Suppressor macrophage treated with lipopolysaccharide for 1 hour (primary cell): ENCODE data around the gene MYO6.

Source experiments
- DNase-seq, 3 donors: peaks; one replicate each; pipeline ENCODE4 v3.0.0-alpha.2; 2020 to 2022

MYO6 gene

GRCh38 chr6:75830959-75831885 is 82.2 kb downstream of the MYO6 start:
- no peak for DNase-seq

- DNase-seq: no peak
Measured at GRCh38 chr6:75834447-75834846, 85.4 kb downstream of the MYO6 start.

DNA sequence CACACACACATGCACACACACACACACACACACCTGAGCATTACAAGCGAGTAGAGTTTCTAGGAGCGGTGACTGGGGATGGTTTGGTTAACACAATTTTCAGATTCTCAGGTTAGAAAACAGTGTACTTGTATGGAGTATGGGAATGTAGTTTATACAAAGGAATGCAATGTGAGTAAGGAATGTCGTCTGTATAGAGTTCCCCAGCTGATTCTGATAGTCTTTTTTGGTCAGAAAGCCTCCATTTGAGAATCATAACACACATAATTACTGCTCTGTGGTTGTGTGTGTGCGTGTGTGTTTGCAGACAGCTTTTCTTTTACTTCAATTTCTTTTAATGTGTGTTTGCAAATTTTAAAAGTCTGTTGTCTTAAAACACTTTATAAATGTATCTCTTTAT is 93.2 kb downstream of the MYO6 start:
- DNase-seq: no peak

DNA sequence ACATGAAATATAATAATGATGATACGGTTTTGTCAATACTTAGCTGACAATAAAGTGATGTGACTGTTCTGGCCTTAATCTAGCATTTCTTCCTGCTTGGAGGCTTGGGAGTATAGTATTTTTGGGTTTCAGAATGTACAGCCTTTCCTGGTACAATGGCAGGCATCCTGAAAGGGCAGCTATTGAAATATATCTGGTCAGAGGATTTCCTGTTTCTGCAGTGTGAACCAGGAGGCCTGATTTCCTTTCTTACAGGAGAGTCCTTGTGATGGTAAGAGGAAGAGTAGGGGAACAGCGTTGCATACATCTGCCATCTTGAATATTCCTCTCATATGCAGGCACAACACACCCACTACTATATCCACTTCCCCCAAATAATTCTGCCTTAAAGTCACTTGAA is 93.7 kb downstream of the MYO6 start:
- no peak for DNase-seq

DNA sequence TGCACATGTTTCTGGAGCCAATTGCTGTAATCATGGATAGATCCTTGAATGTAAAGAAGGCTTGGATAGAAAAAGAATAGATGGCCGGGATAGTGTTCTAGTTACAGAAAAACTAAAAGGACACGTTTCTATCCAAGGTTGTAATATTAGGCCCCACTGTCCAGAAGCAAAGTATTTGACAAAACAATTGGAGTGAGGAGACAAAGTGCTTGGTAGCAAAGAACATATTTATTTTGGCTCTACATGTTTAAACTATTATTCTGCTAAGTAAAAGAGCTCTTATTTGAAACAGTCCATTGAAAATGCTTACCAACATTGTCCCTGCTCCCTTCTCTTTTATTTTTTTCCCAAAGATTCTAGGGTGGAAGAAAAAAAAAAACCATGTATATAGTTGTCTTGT is 94.4 kb downstream of the MYO6 start:
- no peak for DNase-seq

DNA sequence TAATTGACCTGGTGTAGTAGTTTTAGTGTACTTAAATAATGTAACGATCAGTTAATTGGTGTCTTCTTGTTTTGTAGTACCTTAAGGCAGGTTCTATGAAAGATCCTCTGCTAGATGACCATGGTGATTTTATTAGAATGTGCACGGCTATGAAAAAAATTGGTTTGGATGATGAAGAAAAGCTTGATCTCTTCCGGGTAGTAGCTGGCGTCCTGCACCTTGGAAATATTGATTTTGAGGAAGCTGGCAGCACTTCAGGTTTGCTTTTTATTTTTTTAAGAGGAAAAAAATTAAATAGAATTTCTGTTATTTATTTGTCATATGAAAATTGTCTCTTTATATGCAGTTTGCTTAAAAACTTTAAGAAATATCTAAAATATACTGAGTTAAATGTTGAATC is 99.2 kb downstream of the MYO6 start:
- no peak for DNase-seq

DNA sequence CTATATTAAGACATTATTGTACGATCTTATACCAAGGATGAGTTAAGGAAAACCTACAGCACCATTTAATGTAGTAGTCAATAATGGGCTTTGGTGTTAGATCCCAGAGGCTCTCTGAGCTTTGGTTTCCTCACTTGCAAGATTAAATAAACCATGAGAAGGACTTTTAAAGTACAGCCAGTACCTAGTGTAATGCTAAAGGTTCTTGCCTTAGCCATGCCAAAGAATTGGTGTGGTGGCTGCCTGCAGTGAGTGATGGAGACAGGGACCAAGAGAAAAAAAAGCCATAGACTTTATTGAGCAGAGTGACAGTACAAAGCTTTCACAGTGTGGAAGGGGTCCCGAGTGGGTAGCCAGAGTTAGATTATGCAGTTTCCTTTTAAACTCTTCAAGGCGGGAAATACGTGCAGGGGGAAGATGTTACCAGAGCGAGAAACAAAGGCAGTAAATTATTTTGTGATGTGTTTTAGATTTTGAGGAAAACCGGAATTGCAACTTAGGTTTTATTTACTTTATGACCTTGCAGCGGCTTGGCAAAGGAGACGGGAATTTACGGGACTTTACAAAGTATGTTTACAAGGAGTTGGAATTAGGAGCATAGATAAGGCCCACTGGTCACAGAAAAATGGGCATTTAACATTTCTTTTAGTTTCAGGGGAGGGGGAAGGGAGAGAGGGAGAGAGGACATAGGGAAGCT is 100.4 kb downstream of the MYO6 start:
- DNase-seq: no peak

- DNase-seq: no peak
Measured at GRCh38 chr6:75850026-75850833, 101.2 kb downstream of the MYO6 start.

GRCh38 chr6:75852721-75853120 is 103.7 kb downstream of the MYO6 start:
- no peak for DNase-seq

DNA sequence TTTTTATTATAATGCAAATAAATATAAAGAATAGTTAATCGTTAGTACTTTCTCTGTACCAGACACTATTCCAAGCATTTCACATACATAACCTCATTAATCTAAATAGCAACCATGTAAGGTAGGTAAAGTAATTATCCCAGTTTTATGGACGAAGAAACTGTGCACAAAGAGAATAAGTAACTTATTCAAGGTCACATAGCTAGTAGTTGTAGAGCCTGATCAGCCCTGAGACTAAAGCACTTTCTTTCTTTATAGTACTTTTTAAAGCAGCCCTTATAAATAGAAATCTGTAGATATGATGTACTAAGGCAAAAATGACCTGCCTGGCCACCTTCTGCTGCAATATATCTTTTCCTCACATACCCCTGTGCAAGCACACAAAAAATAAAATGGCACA is 104.8 kb downstream of the MYO6 start:
- DNase-seq: no peak

- DNase-seq: peak; percentile 49 to 60 (median 52)
Measured at GRCh38 chr6:75855052-75855451, 106.0 kb downstream of the MYO6 start.

GRCh38 chr6:75856902-75857301 is 107.9 kb downstream of the MYO6 start:
- no peak for DNase-seq

- no peak for DNase-seq
Measured at GRCh38 chr6:75863001-75863400, 114.0 kb downstream of the MYO6 start.

GRCh38 chr6:75863784-75864183 is 114.7 kb downstream of the MYO6 start:
- no peak for DNase-seq

DNA sequence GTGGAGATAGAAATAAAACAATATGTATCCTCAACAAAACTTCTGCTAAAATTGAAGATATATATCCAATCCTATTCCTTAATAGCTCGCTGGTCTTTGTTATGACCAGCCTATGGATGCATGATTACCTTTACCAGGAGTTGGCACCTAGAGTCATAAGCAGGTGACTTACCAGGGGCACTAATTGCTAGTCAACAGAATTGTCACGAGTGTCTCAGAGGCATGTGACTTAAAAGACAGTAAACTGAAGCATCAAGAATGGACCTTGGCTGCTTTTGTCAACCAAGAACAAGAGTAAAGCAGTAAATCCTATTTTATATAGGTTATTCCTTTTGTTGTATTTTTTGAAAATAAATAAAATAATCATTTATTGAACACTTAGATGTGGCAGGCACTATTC is 115.4 kb downstream of the MYO6 start:
- DNase-seq: no peak

DNA sequence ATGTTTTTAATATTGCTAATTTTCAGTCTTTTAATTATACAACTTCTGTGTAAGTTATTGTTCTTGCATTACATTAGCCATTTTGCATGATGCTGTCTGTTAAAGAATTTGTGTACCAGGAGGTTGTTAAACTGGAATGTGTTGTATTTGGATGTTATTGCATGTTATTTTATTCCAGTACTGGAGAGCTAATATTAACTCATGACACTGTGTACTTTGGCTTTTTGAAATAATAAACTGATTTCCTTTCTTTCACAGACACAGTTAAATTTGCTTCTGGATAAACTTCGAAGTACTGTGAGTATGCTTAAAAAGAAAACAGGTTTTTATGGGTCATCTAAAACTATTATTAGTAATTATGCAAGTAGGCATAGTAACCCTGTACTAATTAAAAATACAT is 121.3 kb downstream of the MYO6 start:
- DNase-seq: no peak

- DNase-seq: no peak
Measured at GRCh38 chr6:75874224-75874623, 125.2 kb downstream of the MYO6 start.

- DNase-seq: no peak
Measured at GRCh38 chr6:75876152-75876551, 127.1 kb downstream of the MYO6 start.

GRCh38 chr6:75880305-75880704 is 131.3 kb downstream of the MYO6 start:
- no peak for DNase-seq

DNA sequence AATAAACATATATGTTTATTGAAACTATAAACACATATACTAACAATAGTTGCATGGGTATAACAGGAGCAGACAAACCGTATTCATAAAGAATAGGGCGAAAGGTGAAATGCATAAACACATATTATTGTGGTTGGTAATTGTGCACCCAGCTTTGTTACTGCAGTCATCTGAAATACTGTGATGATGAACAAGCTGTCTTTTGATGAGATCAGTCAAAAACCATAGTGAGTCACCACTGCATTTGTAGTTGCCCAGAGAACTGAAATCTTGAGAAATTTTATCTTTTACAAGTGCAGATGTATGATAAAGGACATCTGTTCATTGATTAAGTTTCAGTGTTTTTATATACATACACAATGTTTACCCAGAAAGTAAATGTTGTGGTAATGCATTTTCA is 133.7 kb downstream of the MYO6 start:
- no peak for DNase-seq

- no peak for DNase-seq
Measured at GRCh38 chr6:75884822-75885221, 135.8 kb downstream of the MYO6 start.

DNA sequence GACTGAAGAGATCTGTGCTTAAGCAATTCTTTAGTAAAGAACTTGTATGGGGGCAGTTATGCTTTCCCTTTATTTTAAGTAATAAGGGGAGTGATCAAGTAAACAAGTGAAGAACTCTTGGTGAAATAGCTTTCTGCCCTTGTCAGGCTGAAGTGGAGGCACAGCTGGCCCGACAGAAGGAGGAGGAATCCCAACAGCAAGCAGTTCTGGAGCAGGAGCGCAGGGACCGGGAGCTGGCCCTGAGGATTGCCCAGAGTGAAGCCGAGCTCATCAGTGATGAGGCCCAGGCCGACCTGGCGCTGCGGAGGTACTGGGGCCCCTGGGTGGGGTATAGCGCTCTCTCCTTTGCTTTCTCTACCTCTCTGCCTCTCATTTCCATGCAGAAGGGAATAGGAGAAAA is 143.3 kb downstream of the MYO6 start:
- DNase-seq: no peak

- peak; percentile 57 to 73 (median 67) for DNase-seq
Measured at GRCh38 chr6:75893058-75893775, 144.2 kb downstream of the MYO6 start.
